Neural cell (in vitro differentiated cells): Measurements from ENCODE around the gene ARFGEF3. TPM values are rescaled to one million over a fixed set of nuclear protein-coding genes. Genes with fewer than 3 reads are reported as not detected.

Source experiments
- H2AFZ ChIP-seq: fragments of 200-600, 300-800 bp; sonication (generic), shearing (Covaris generic); 2 replicates; pipeline ENCODE4 v1.6.0; 2014; ENCODE audit warnings: low read depth, mild to moderate bottlenecking, antibody characterized with exemption, low read length, moderate library complexity
- H3F3A ChIP-seq: fragments of 200-600 bp; shearing (Covaris generic); 2 replicates; pipeline ENCODE4 v1.6.1; 2016; ENCODE audit warnings: mild to moderate bottlenecking, moderate library complexity, mixed read lengths, antibody characterized with exemption, low read length; ENCODE audit not compliant: insufficient read depth, poor library complexity, severe bottlenecking
- H3K27ac ChIP-seq: fragments of 200-600, 300-800 bp; sonication (generic), shearing (Covaris generic); 2 replicates; pipeline ENCODE4 v1.5.1; 2014; ENCODE audit warnings: mild to moderate bottlenecking, low read length, moderate library complexity
- H3K27me3 ChIP-seq: fragments of 300-800, 200-600 bp; sonication (generic), shearing (Covaris generic); 2 replicates; pipeline ENCODE4 v1.6.0; 2014; ENCODE audit warnings: mild to moderate bottlenecking, low read depth, low read length, moderate library complexity; ENCODE audit not compliant: insufficient read depth
- H3K36me3 ChIP-seq: fragments of 300-800, 200-600 bp; sonication (generic), shearing (Covaris generic); 2 replicates; pipeline ENCODE4 v1.5.1; 2014; ENCODE audit warnings: mild to moderate bottlenecking, antibody characterized with exemption, low read length, moderate library complexity; ENCODE audit not compliant: insufficient read depth
- H3K4me2 ChIP-seq: fragments of 300-800, 200-600 bp; sonication (generic), shearing (Covaris generic); 2 replicates; pipeline ENCODE4 v1.6.0; 2014; ENCODE audit warnings: mild to moderate bottlenecking, low read length
- H3K4me3 ChIP-seq: fragments of 300-800, 200-600 bp; sonication (generic), shearing (Covaris generic); 2 replicates; pipeline ENCODE4 v1.5.1; 2014; ENCODE audit warnings: mild to moderate bottlenecking, low read length, moderate library complexity
- H3K79me2 ChIP-seq: fragments of 200-600 bp; shearing (Covaris generic); replicated peaks from 2 replicates; pipeline ENCODE4 v1.6.0; 2014; ENCODE audit warnings: mild to moderate bottlenecking, low read length, moderate library complexity; ENCODE audit not compliant: insufficient read depth
- H3K9ac ChIP-seq: fragments of 300-800, 200-600 bp; sonication (generic), shearing (Covaris generic); 2 replicates; pipeline ENCODE4 v1.6.1; 2016; ENCODE audit warnings: mild to moderate bottlenecking, low read length, mixed read lengths
- H3K9me2 ChIP-seq: fragments of 200-600 bp; shearing (Covaris generic); 2 replicates; pipeline ENCODE4 v1.6.1; 2016; ENCODE audit warnings: mild to moderate bottlenecking, low read length, mixed read lengths; ENCODE audit not compliant: insufficient read depth
- H3K9me3 ChIP-seq: fragments of 200-600, 300-800 bp; sonication (generic), shearing (Covaris generic); 2 replicates; pipeline ENCODE4 v1.6.1; 2016; ENCODE audit warnings: mild to moderate bottlenecking, mixed run types, low read length, moderate library complexity, mixed read lengths
- H4K20me1 ChIP-seq: fragments of 200-600 bp; shearing (Covaris generic); 2 replicates; pipeline ENCODE4 v1.6.1; 2016; ENCODE audit warnings: mild to moderate bottlenecking, mixed run types; ENCODE audit not compliant: insufficient read depth
- CTCF ChIP-seq: fragments of 450-650 bp; IDR thresholded peaks from 2 replicates; pipeline ENCODE4 v1.5.1; 2014; ENCODE audit warnings: antibody characterized with exemption, mild to moderate bottlenecking, moderate library complexity; ENCODE audit not compliant: poor library complexity, severe bottlenecking
- EP300 ChIP-seq: fragments of 450-650 bp; conservative IDR thresholded peaks from 2 replicates; pipeline ENCODE4 v1.6.1; 2014; ENCODE audit warnings: antibody characterized with exemption, mild to moderate bottlenecking, moderate library complexity; ENCODE audit not compliant: poor library complexity, severe bottlenecking
- EZH2 ChIP-seq: fragments of 200-600, 300-800 bp; shearing (Covaris generic), sonication (generic); IDR thresholded peaks from 2 replicates; pipeline ENCODE4 v1.6.1; 2014; ENCODE audit warnings: antibody characterized with exemption, low read length, borderline replicate concordance, mild to moderate bottlenecking; ENCODE audit not compliant: insufficient read depth, poor library complexity, severe bottlenecking
- MXI1 ChIP-seq: fragments of 450-650 bp; conservative IDR thresholded peaks from 2 replicates; pipeline ENCODE4 v1.6.1; 2014; ENCODE audit warnings: antibody characterized with exemption, mild to moderate bottlenecking; ENCODE audit not compliant: poor library complexity, severe bottlenecking
- POLR2AphosphoS5 ChIP-seq: IDR thresholded peaks from 2 replicates; pipeline ENCODE4 v1.6.1; 2012
- RAD21 ChIP-seq: fragments of 450-650 bp; conservative IDR thresholded peaks from 2 replicates; pipeline ENCODE4 v1.6.1; 2014; ENCODE audit warnings: antibody characterized with exemption, mild to moderate bottlenecking, moderate library complexity
- REST ChIP-seq: IDR thresholded peaks from 2 replicates; pipeline ENCODE4 v1.6.1; 2012; ENCODE audit warnings: borderline replicate concordance
- SMC3 ChIP-seq: fragments of 450-650 bp; conservative IDR thresholded peaks from 2 replicates; pipeline ENCODE4 v1.6.1; 2014; ENCODE audit warnings: antibody characterized with exemption, mild to moderate bottlenecking, moderate library complexity; ENCODE audit not compliant: poor library complexity
- TAF1 ChIP-seq: IDR thresholded peaks from 2 replicates; pipeline ENCODE4 v1.6.1; 2012; ENCODE audit warnings: low read depth
- polyA plus RNA-seq: library from polyadenylated mRNA; depleted of rRNA; stranded (reverse); fragments of >200 nt; gene quantifications from 2 replicates; pipeline ENCODE4 v1.2.3, GENCODE V29; 2014

Gene ARFGEF3
- polyA plus RNA-seq, 1 donor from 2014 or later = 4.6 TPM

GRCh38 chr6:138261116-138261780, 99.5 kb downstream of the ARFGEF3 start:
- Histone ChIP-seq H3F3A (no peaks in the 10 kb centered on the region), H3K27me3 (no peaks in the 10 kb centered on the region), H3K4me2 (no peak overlapping the region), H3K9ac (no peak overlapping the region), H2AFZ (no peak overlapping the region), H3K27ac (no peak overlapping the region), H3K79me2 (no peaks in the 10 kb centered on the region), H4K20me1 (no peaks in the 10 kb centered on the region), H3K4me3 (no peak overlapping the region), H3K9me2 (no peaks in the 10 kb centered on the region), H3K36me3 (no peaks in the 10 kb centered on the region), H3K9me3 (no peaks in the 10 kb centered on the region)
- TF ChIP-seq REST (no peak), EP300 (no peak), MXI1 (no peak)

GRCh38 chr6:138263963-138264362, 102.2 kb downstream of the ARFGEF3 start:
- Histone ChIP-seq H3K9me3 (no peaks in the 10 kb centered on the region), H3K27me3 (no peaks in the 10 kb centered on the region), H3K36me3 (no peaks in the 10 kb centered on the region), H3F3A (no peaks in the 10 kb centered on the region), H3K79me2 (no peaks in the 10 kb centered on the region), H2AFZ (no peak overlapping the region), H3K9ac (no peak overlapping the region), H3K4me2 (no peak overlapping the region), H4K20me1 (no peaks in the 10 kb centered on the region), H3K9me2 (no peaks in the 10 kb centered on the region), H3K27ac (no peak overlapping the region), H3K4me3 (no peak overlapping the region)
- TF ChIP-seq EP300 = no peak

GRCh38 chr6:138264372-138264880, 102.7 kb downstream of the ARFGEF3 start:
- H2AFZ ChIP-seq = no peak overlapping the region
- H3K36me3 ChIP-seq = no peaks in the 10 kb centered on the region
- no peak overlapping the region for H3K9ac ChIP-seq
- no peaks in the 10 kb centered on the region for H3K27me3 ChIP-seq
- no peaks in the 10 kb centered on the region for H4K20me1 ChIP-seq
- H3K27ac ChIP-seq = no peak overlapping the region
- TF ChIP-seq RAD21 = no peak
- TF ChIP-seq SMC3 = no peak
- no peak for TF ChIP-seq POLR2AphosphoS5
- no peak for TF ChIP-seq EZH2
- TF ChIP-seq REST = no peak
- no peak for TF ChIP-seq EP300
- TF ChIP-seq TAF1 = no peak
- TF ChIP-seq MXI1 = no peak
- no peak for TF ChIP-seq CTCF
- no peak overlapping the region for H3K4me2 ChIP-seq
- H3K9me2 ChIP-seq = no peaks in the 10 kb centered on the region
- no peaks in the 10 kb centered on the region for H3K79me2 ChIP-seq
- no peak overlapping the region for H3K4me3 ChIP-seq
- no peaks in the 10 kb centered on the region for H3K9me3 ChIP-seq
- H3F3A ChIP-seq = no peaks in the 10 kb centered on the region
